K562 (cell line): ENCODE measurements around the gene EFEMP2. TPM values are rescaled to one million over a fixed set of nuclear protein-coding genes. Genes with fewer than 3 reads are reported as not detected.
A peak's percentile ranks its signal among the peaks of the same experiment; 100 is the strongest.

Experiments used
- SNRNP70 ChIP-seq: fragments of 200-400 bp; formaldehyde crosslinking; optimal IDR thresholded peaks from 2 replicates; pipeline ENCODE3; 2017; ENCODE audit warnings: low read depth, low read length
- TOE1 ChIP-seq, 2 experiments: fragments of 450-650 bp in 1 of 2; sonication (generic) in 1 of 2; formaldehyde crosslinking in 1 of 2; IDR thresholded peaks; 2 replicates each; pipeline versions ENCODE4 v1.7.1 to v1.8.0; 2016 to 2022; ENCODE audit warnings: borderline replicate concordance in 2 of 2, mild to moderate bottlenecking in 2 of 2, antibody characterized with exemption in 1 of 2, inconsistent platforms in 1 of 2, low read depth in 1 of 2, missing genetic modification reagents in 1 of 2, moderate library complexity in 1 of 2
- ZFP1 ChIP-seq: fragments of 450-650 bp; formaldehyde crosslinking; IDR thresholded peaks from 2 replicates; pipeline ENCODE4 v1.4.0; 2020; ENCODE audit warnings: mild to moderate bottlenecking, mixed read lengths
- ZNF347 ChIP-seq: fragments of 450-650 bp; formaldehyde crosslinking; IDR thresholded peaks from 2 replicates; pipeline ENCODE4 v1.4.0; 2020; ENCODE audit warnings: low read depth, mild to moderate bottlenecking, moderate library complexity
- ZNF778 ChIP-seq: fragments of 450-650 bp; formaldehyde crosslinking; IDR thresholded peaks from 2 replicates; pipeline ENCODE4 v1.4.0; 2020; ENCODE audit warnings: mild to moderate bottlenecking, moderate library complexity
- polyA plus RNA-seq, 8 experiments: library from polyadenylated mRNA; depleted of rRNA in 4 of 8; stranded (reverse) in 5 of 8; unstranded in 3 of 8; fragments of >200 nt; fragmentation: Nextera tagmentation in 2 of 8; fragmentation: Illumina TruSeq in 1 of 8; extraction: Ambion mirVana in 2 of 8; extraction: Trizol in 1 of 8; gene quantifications; 2 replicates each; pipeline versions ENCODE4 v1.2.1 to v1.2.3, GENCODE V29; 2011 to 2014; ENCODE audit warnings: inconsistent platforms in 1 of 8, missing spikeins in 1 of 8
- total RNA-seq, 7 experiments: library from RNA; depleted of rRNA in 6 of 7; stranded (reverse); fragments of >200 nt in 6 of 7; fragmentation: Illumina TruSeq in 2 of 7; extraction: Trizol in 2 of 7; gene quantifications; 2 replicates each; pipeline versions ENCODE4 v1.2.1 to v1.2.3, GENCODE V29; 2011 to 2021; ENCODE audit warnings: low replicate concordance in 1 of 7
- TF ChIP-seq, protein P1 (sequence below), 2 experiments: fragments of 450-650 bp in 1 of 2; sonication (generic) in 1 of 2; formaldehyde crosslinking in 1 of 2; IDR thresholded peaks in 1 of 2; conservative IDR thresholded peaks in 1 of 2; 2 replicates each; pipeline versions ENCODE4 v1.6.1 to v1.8.1; 2016 to 2023; ENCODE audit warnings: mild to moderate bottlenecking in 2 of 2, moderate library complexity in 2 of 2, inconsistent platforms in 1 of 2, missing genetic modification reagents in 1 of 2
- TF ChIP-seq, protein P2 (sequence below): fragments of 450-650 bp; IDR thresholded peaks from one replicate; pipeline ENCODE4 v1.6.1; 2018; ENCODE audit warnings: mild to moderate bottlenecking, moderate library complexity; ENCODE audit not compliant: partially characterized antibody

The EFEMP2 gene
- total and polyA plus RNA-seq, 9 of the 15 experiments (the other 6 are each of a cell fraction or from before 2014, with no cell fraction given), result 0.07 to 2.9 (median 0.69) TPM; not detected in 1

DNA sequence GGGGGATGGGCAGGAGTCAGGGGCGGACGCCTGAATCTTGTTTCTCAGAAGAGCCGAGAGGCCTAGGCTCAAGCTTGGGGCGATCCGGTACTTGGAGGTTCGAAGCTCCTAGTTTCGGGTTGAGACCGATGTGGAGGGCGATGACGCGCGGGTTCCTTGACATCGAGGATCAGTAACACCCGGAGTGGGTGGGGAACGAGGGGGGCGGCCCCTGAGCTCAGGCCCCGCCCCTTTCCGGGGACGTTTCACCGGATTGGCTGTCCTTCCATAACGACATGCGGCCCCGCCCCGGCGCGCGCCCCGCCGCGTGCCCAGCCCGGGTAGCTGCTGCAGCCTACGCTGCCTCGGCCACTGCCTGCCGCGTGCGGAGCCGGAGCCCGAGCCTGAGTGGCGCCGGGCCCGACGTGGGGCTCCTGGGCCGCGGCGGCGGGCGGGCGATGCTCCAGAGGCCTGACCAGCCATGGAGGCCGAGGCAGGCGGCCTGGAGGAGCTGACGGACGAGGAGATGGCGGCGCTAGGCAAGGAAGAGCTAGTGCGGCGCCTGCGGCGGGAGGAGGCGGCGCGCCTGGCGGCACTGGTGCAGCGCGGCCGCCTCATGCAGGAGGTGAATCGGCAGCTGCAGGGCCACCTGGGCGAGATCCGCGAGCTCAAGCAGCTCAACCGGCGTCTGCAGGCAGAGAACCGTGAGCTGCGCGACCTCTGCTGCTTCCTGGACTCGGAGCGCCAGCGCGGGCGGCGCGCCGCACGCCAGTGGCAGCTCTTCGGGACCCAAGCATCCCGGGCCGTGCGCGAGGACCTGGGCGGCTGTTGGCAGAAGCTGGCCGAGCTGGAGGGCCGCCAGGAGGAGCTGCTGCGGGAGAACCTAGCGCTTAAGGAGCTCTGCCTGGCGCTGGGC is 18.0 kb upstream of the EFEMP2 start, which contains the start of gene CCDC85B (continued):
- TF ChIP-seq, protein P1, sequence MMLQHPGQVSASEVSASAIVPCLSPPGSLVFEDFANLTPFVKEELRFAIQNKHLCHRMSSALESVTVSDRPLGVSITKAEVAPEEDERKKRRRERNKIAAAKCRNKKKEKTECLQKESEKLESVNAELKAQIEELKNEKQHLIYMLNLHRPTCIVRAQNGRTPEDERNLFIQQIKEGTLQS (IDR thresholded peaks at IDR 0.05), result no peak
- TF ChIP-seq, protein P1 (CRISPR knock-in tag; conservative IDR thresholded peaks at IDR 0.05), result no peak
- TF ChIP-seq TOE1 (IDR thresholded peaks at IDR 0.05; ENCODE audit: borderline replicate concordance) (no peak), TOE1 (CRISPR knock-in tag; IDR thresholded peaks at IDR 0.05; ENCODE audit: borderline replicate concordance, low read depth) (0 out of 2 replicates have a peak, but pooled peaks have one; percentile 51), SNRNP70 (no peak), ZNF778 (CRISPR knock-in tag) (no peak), ZFP1 (no peak), ZNF347 (CRISPR knock-in tag) (no peak)
- TF ChIP-seq, protein P2, sequence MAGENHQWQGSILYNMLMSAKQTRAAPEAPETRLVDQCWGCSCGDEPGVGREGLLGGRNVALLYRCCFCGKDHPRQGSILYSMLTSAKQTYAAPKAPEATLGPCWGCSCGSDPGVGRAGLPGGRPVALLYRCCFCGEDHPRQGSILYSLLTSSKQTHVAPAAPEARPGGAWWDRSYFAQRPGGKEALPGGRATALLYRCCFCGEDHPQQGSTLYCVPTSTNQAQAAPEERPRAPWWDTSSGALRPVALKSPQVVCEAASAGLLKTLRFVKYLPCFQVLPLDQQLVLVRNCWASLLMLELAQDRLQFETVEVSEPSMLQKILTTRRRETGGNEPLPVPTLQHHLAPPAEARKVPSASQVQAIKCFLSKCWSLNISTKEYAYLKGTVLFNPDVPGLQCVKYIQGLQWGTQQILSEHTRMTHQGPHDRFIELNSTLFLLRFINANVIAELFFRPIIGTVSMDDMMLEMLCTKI, result no peak
- TF ChIP-seq, all 486 proteins: peak for 140
